Femur (tissue), 1 donor: ENCODE data around the gene SH3PXD2B.

Experiments
- DNase-seq: peaks from one replicate; pipeline ENCODE4 v3.0.0-alpha.2; 2017

Gene SH3PXD2B

DNA sequence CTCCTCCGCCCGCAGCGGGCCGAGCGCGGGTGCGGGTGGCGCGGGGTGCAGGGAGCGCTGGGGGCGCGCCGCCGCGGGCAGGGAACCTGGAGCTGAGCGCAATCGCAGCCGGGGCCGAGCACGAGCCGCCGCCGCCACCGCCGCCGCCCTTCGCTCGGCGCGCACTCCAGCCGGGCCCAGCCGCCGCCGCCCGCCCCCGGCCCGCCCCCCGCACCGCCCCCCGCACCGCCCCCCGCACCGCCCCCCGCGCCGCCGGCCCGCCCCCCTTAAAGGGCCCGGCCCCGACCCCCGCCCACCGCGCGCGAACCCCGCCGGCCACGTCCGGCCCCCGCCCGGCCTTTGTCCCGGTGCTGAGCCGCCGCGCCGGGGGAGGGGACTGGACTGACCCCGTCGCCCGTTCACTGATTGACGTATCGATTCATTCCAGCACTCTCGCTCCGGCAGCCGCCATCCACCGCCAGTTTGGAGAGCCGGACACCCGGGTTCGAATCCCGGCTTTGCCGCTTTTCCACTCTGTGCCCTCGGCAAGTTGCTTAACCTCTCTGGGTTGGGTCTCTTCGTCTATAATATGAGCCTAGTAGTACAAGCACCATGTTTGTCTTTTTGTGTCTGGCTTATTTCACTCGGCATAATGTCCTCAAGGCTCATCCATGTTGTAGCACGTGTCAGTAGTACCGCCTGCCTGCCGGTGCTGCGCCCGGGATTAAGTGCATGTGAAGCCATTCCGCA, at the start of gene SH3PXD2B:
SH3PXD2B (minus strand) TSS at position 168 of the 729 bp plus-strand sequence. CDS start 173 bp downstream, outside the sequence.
- DNase-seq, result peak; percentile 80

GRCh38 chr5:172502969-172503368, 48.6 kb upstream of the SH3PXD2B start:
- peak; percentile 15 for DNase-seq

DNA sequence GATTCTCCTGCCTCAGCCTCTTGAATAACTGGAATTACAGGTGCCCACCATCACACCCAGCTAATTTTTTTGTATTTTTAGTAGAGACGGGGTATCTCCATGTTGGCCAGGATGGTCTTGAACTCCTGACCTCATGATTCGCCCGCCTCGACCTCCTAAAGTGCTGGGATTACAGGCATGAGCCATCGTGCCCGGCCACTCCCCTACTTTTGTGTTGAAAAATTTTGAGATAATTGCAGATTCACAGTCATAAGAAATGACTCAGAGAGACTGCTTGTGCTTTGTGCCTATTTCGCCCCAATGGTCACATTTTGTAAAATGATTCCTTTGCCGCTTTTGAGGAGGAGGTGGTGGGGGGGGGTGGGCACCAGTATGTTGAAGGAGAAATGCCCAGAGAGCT, 48.1 kb upstream of the SH3PXD2B start:
- no peak for DNase-seq

GRCh38 chr5:172501708-172502320, 47.5 kb upstream of the SH3PXD2B start:
- peak; percentile 12 for DNase-seq

- DNase-seq, result no peak
These were observed 45.0 kb upstream of the SH3PXD2B start for GRCh38 chr5:172499287-172499686.

- no peak for DNase-seq
These were observed 44.3 kb upstream of the SH3PXD2B start for GRCh38 chr5:172498431-172499129.

- no peak for DNase-seq
These were observed 43.4 kb upstream of the SH3PXD2B start for GRCh38 chr5:172497591-172498255.

DNA sequence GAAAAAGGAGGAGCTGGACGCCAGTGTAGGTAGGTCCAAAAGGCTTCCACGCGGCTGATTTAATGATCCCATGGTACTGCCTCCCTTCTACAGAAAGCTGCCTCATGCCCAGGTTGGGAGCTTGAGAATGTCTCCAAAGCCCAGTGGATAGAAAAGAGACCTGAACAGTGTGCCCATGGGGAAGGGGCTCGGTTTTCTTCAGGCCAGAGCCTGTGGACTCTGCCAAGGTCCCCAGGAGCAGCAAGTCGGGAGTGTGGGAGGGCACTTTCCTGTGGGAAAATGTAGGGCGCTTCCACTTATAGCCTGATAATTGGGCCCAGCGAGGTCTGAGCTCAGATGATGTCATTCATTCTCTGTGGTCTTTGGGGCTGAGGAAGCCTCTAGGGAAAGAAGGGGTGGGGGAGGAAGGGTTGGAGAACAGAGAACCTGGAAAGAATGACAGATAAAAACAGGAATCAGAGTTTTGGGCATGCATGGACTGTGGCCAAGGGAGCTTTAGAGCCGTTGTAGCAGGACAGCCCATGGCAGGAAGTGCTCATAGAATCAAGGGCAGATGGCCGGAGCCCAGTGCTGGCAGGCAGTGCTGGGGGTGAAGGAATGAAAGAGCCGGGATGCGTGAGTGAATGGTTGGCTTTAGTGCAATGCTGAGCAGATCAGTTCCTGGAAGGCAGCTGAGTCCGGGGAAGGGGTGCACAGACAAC, 42.5 kb upstream of the SH3PXD2B start:
- peak; percentile 80 for DNase-seq

DNA sequence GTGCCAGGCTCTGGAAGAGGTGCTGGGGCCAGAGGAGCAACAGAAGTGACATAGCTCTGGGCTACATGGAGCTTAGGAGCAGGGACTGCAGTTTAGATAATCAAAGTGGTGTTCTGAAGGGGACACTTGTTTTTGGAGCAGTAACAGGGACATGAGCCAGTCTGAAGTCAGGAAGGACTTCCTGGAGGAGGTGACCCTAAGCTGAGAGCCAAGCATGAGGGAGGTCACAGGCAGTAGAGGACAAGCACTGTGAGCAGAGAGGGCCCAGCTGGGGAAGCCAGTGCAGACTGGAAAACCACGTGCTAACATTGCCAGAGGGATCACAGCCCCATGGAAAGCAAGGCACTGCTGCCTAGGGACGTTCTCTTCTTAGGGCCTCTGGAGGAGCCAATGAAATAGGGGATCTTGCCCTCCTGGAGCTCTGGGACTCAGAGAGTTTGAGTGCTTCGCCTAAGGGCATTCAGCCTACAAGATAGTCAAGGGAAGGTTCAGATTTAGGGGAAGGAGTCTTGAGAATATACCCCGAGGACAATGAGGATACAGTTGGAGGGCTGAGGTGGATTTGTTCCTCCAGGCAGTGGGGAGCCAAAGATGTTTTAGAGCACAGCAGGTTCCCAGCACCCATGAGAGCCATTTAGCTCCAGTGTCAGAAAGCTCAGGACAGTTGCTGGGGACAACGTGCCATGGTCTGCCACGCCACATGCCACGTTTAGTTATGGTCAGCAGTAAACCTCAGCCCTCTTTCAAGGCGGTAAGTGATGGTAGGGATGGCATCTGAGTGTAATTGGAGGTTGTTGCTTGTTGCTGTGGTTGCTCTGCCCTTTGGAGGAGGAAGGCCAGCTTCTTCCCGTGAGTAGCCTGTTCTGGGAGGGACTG, 40.5 kb upstream of the SH3PXD2B start:
- peak; percentile 59 for DNase-seq

- DNase-seq, result no peak
These were observed 39.6 kb upstream of the SH3PXD2B start for GRCh38 chr5:172493906-172494305.

DNA sequence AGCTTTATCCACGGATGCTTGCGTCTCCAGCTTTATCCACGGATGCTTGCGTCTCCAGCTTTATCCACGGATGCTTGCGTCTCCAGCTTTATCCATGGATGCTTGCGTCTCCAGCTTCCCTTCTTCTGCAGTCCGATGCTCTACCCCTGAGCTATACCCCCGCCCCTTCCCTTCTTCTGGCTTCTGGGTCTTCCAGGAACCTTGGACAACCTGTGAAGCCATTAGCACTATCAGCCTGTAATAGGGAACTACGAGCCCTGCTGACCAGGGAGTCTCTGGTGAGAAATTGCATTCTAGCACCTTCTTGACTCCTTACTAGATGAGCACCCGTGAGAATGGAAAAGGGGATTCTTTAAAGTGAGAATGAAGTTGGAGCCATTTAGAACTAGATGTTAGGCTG, 39.1 kb upstream of the SH3PXD2B start:
- DNase-seq, result no peak

- peak; percentile 78 for DNase-seq
These were observed 38.7 kb upstream of the SH3PXD2B start for GRCh38 chr5:172493002-172493401.

GRCh38 chr5:172492097-172492840, 37.9 kb upstream of the SH3PXD2B start:
- no peak for DNase-seq

- DNase-seq, result no peak
These were observed 37.2 kb upstream of the SH3PXD2B start for GRCh38 chr5:172491481-172491880.

DNA sequence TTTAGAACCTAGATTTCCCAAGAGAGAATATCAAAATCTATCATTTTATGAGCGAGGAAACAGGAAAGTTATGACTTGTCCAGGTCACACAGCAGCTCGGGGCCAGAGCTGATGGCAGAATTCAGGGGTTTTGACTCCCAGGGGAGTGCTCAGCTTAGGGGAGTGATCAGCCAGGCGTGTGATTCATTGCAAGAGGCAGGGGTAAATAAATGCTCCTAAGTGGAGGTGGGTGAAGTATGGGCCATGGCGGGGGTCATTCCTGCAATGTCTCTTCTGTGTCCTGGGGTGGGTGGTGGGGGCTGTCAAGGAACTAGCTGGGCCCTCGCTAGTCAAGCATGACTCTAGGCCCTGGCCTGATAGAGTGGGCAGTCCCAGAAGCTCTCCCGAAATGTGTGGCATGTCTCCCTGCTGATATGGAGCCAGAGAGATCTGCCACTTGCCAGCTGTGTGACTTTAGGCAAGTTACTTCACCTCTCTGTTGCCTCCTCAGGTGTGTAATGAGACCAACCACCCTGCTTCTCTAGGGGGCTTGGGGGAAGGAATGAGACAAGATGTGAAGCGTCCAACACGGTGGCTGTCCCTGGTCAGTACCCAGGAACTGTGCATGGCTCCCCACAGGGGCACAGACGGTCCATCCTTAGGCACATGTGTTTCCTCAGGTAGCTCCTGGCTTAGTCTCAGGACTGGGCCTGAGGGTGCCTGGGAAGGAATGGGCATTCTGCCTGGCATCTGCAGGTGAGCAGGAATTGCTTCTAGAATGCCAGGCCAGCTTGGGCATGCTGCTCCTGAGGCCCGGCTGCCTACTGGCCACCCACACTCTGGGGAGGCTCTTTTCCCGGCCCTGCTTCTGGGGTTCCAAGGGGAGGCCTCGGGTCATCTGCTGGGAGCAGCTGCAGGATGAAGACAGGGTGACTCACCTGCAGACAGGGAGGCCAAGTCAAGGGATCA, 36.5 kb upstream of the SH3PXD2B start:
- DNase-seq, result no peak

DNA sequence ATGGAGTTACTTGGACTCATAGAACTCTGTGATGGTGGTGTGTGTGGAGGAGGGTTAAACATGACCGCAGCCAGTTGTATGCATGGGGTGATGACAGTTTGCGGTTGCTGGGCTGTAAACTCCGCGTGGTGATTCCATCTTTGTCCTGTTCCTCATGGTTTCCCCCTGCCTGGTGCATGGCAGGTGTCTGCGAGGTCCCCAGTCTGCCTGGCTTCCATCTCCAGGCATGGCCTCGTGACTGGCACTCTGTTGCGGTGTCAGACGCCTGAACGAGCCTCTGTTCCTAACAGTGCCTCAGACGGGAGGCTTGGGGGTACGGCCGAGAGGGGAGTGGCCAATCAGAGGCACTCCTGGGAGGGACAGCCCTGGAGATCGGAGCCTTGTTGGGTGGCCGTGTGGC, 33.9 kb upstream of the SH3PXD2B start:
- DNase-seq, result no peak

- no peak for DNase-seq
These were observed 33.3 kb upstream of the SH3PXD2B start for GRCh38 chr5:172487671-172488070.

GRCh38 chr5:172486912-172487311, 32.6 kb upstream of the SH3PXD2B start:
- DNase-seq, result no peak

DNA sequence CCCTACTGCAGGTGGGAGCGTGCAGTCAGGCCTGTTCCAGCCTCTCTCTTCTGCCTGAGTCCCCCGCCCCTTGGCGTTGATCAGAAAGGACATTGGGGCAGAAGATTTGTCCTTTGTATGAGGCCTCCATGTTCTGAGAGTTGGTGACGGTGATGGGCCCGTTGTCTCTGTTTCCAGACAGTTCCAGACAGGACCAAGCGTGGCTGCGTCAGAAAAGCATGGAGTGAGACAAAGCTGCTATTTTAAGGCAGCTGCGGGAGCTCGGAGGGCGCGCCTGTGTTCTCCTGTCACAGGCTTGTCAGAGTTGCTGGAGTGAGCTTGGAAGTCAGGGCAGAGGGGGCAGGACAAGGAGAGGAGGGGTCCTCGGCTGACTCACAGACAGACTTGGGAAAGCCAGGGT, 32.1 kb upstream of the SH3PXD2B start:
- no peak for DNase-seq
